ENCODE measurements around the gene LRRC23.
A peak's percentile ranks its signal among the peaks of the same experiment; 100 is the strongest.

DNA sequence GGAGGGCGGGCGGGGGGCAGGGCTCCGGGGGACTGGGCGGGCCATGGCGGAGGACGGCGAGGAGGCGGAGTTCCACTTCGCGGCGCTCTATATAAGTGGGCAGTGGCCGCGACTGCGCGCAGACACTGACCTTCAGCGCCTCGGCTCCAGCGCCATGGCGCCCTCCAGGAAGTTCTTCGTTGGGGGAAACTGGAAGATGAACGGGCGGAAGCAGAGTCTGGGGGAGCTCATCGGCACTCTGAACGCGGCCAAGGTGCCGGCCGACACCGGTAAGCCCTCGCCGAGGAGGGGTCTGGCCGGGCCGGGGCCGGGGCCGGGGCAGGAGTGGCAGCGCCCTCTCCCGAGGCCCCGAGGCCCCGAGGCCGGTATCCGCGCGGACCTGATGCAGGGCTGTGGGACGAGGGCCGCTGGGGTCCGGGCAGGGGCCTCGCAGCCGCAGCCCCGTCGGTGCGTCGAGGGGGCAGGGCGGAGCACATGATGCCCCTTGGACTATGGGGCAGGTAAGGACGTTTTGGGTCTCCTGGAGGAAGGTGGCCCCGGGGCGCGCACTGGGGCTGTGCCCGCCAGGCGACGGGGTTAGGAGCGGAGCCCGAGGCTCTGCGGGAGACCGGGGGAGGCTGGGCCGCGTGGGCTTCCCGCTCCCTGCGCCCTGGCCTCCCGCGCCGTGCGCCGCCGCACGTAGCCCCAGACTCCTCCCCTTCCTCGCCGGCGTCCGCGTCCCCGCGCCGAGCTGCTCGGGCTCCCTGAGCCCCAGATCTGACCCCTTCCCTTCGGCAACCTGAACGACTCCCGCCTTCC lies 37.0 kb upstream of the LRRC23 start, which contains the start of gene TPI1:
- TF ChIP-seq, protein P1, sequence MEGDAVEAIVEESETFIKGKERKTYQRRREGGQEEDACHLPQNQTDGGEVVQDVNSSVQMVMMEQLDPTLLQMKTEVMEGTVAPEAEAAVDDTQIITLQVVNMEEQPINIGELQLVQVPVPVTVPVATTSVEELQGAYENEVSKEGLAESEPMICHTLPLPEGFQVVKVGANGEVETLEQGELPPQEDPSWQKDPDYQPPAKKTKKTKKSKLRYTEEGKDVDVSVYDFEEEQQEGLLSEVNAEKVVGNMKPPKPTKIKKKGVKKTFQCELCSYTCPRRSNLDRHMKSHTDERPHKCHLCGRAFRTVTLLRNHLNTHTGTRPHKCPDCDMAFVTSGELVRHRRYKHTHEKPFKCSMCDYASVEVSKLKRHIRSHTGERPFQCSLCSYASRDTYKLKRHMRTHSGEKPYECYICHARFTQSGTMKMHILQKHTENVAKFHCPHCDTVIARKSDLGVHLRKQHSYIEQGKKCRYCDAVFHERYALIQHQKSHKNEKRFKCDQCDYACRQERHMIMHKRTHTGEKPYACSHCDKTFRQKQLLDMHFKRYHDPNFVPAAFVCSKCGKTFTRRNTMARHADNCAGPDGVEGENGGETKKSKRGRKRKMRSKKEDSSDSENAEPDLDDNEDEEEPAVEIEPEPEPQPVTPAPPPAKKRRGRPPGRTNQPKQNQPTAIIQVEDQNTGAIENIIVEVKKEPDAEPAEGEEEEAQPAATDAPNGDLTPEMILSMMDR (IDR thresholded peaks at IDR 0.05) = peak in 3 of 5 experiments; percentile 3 to 23 (median 10)
- TF ChIP-seq POLR2A (IDR thresholded peaks at IDR 0.05) = peak; percentile 96

All from tibial nerve (tissue), 3 donors.